Colonic mucosa (tissue), 4 donors: ENCODE results near the gene HYOU1. TPM values are rescaled to one million over a fixed set of nuclear protein-coding genes. Genes with fewer than 3 reads are reported as not detected.
A peak's percentile ranks its signal among the peaks of the same experiment; 100 is the strongest.

Experiments
- DNase-seq: peaks from one replicate; pipeline ENCODE4 v3.0.0-alpha.2; 2020
- H3K27ac ChIP-seq: fragments of 200-600 bp; one replicate; pipeline ENCODE4 v1.8.0; 2021
- H3K27me3 ChIP-seq: fragments of 200-600 bp; one replicate; pipeline ENCODE4 v1.8.0; 2021
- H3K36me3 ChIP-seq: fragments of 200-600 bp; one replicate; pipeline ENCODE4 v1.8.0; 2021
- H3K4me1 ChIP-seq: fragments of 200-600 bp; one replicate; pipeline ENCODE4 v1.8.0; 2021; ENCODE audit warnings: mild to moderate bottlenecking
- H3K4me3 ChIP-seq: fragments of 200-600 bp; one replicate; pipeline ENCODE4 v1.8.0; 2021
- H3K9ac ChIP-seq, 2 donors: one replicate each; pipeline ENCODE4 v1.7.0; 2013; ENCODE audit warnings: control low read depth in 2 of 2, low read depth in 2 of 2, low read length in 2 of 2
- H3K9me3 ChIP-seq: fragments of 200-600 bp; one replicate; pipeline ENCODE4 v1.8.0; 2021
- CTCF ChIP-seq: fragments of 200-600 bp; IDR thresholded peaks from one replicate; pipeline ENCODE4 v1.8.0; 2022; ENCODE audit warnings: antibody characterized with exemption, mild to moderate bottlenecking
- intact Hi-C: fragments of 100-400 bp; cut with DNase I; formaldehyde crosslinking; loops from one replicate; pipeline ENCODE4 v1.14.1; 2022
- total RNA-seq, 2 donors: library from RNA; stranded (reverse); fragmentation: NEBNext Ultra II Directional in 1 of 2; extraction: Animal tissue kit (Norgen Biotek cat#: 25700) in 1 of 2; gene quantifications; one replicate each; pipeline ENCODE4 v1.2.1, GENCODE V29; 2021
- donor health status: healthy.
- donor health status: DM: no; HTN: no; CAD: no.
- donor health status: DM: no; HTN: no; CAD: no.

HYOU1 gene
- total RNA-seq, 2 donors from 2014 or later, result 120 to 273 TPM

DNA sequence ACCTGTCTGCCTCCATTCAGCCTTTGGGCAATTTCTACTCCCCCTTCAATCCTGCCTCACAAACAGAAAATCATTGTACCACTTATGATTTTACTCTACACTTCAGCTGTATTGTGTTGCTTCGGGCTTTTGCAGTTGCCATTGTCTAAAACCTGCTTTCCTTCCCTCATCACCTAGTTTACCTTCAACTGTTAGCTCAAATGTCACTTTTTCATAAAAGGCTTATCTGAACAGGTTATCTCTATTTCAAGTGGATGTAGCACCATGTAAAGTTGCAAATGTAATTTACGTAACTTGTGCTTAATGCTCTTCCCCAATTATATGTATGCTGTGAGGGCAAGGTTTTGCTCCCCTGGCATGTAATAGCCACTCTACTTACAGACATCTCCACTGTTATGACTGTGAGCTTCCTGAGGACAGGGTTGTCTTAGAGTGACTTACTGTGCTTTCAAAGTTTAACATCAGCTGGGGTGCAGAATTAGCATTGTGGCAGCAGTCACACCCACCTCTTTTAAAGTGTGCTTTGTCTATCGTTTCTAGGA lies 44.3 kb downstream of the HYOU1 start:
- Histone ChIP-seq H3K27me3 (no peaks in the 10 kb centered on the region), H3K9me3 (no peaks in the 10 kb centered on the region), H3K36me3 (no peaks in the 10 kb centered on the region), H3K4me3 (no peak overlapping the region), H3K4me1 (peaks cover 9% of the 10 kb centered on the region), H3K9ac (no peak overlapping the region), H3K27ac (no peak overlapping the region)
- DNase-seq, result no peak
- TF ChIP-seq CTCF, result no peak
- intact Hi-C loops, result no loop called here

DNA sequence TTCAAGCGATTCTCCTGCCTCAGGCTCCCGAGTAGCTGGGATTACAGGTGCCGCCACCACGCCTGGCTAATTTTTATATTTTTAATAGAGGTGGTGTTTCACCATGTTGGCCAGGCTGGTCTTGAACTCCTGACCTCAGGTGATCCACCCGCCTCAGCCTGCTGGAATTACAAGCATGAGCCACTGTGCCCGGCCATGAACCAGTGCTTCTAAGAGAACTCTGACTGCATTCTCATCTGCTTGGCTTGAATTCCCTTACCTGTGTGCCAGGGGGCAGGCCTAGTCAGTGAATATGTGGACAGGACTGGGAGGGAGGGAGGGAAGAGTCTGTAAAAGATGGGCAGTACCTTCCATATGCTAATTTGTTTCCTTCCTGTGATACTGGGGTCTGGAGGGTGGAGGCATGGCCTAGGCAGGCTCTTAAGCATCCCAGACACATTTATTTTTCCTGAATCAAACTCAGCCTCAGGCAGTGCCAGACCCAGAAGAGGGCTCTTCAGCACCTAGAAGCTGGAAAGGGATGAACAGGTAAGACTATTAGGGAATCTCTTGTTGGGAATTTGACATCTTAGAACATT lies 45.4 kb downstream of the HYOU1 start:
- H3K4me1 ChIP-seq, result peaks cover 4% of the 10 kb centered on the region
- H3K27me3 ChIP-seq, result no peaks in the 10 kb centered on the region
- no peak for TF ChIP-seq CTCF
- H3K9me3 ChIP-seq, result no peaks in the 10 kb centered on the region
- no peaks in the 10 kb centered on the region for H3K36me3 ChIP-seq
- intact Hi-C loops, result no loop called here
- no peak overlapping the region for H3K27ac ChIP-seq
- no peak overlapping the region for H3K4me3 ChIP-seq
- no peak overlapping the region for H3K9ac ChIP-seq
- DNase-seq, result no peak

DNA sequence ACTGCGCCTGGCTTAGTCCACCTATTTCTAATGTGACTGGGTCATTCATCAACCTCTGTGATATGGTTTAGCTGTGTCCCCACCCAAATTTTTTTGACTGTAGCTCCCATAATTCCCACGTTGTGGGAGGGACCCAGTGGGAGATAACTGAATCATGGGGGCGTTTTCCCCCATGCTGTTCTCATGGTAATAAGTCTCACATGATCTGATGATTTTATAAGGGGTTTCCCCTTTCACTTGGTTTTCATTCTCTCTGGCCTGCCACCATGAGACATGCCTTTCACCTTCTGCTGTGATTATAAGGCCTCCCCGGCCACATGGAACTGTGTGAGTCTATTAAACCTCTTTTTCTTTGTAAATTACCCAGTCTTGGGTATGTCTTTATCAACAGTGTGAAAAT lies 50.3 kb downstream of the HYOU1 start:
- no peak for DNase-seq
- intact Hi-C loops, result no loop called here
- no peak for TF ChIP-seq CTCF
- no peak overlapping the region for H3K4me3 ChIP-seq
- H3K27ac ChIP-seq, result no peak overlapping the region
- no peaks in the 10 kb centered on the region for H3K36me3 ChIP-seq
- no peak overlapping the region for H3K9ac ChIP-seq
- no peaks in the 10 kb centered on the region for H3K4me1 ChIP-seq
- H3K27me3 ChIP-seq, result no peaks in the 10 kb centered on the region
- no peaks in the 10 kb centered on the region for H3K9me3 ChIP-seq

DNA sequence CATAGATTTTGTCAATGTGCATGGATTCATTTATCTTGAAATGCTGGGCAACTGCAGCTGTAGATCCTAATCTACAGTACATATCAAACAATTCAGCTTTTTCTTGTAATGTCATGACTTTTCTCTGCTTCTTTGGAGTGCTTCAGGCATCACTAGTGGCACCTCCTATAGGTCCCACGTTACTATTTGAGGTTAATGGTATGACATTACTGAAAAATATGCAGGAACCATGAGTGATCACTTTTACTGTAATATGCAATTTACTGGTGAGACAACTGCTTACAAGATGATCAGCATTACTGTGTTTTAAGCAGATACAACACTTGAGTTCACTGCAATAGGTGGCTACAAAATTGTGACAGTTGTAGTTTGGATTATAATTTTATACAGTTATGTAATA lies 56.1 kb downstream of the HYOU1 start:
- Histone ChIP-seq H3K9ac (no peak overlapping the region), H3K36me3 (no peaks in the 10 kb centered on the region), H3K4me1 (peaks cover 9% of the 10 kb centered on the region), H3K27ac (no peak overlapping the region), H3K4me3 (no peak overlapping the region), H3K9me3 (no peaks in the 10 kb centered on the region), H3K27me3 (no peaks in the 10 kb centered on the region)
- intact Hi-C loops, result no loop called here
- no peak for TF ChIP-seq CTCF
- DNase-seq, result no peak

- Histone ChIP-seq H3K4me1 (peaks cover 9% of the 10 kb centered on the region), H3K9me3 (no peaks in the 10 kb centered on the region), H3K9ac (peak overlapping the region; percentile 75 to 88), H3K27me3 (no peaks in the 10 kb centered on the region), H3K27ac (no peak overlapping the region), H3K36me3 (no peaks in the 10 kb centered on the region), H3K4me3 (peak overlapping the region; percentile 96)
- intact Hi-C loops, result no loop called here
- no peak for DNase-seq
- no peak for TF ChIP-seq CTCF
These were observed 58.2 kb downstream of the HYOU1 start for GRCh38 chr11:118998822-118999221.
